Neural cell (in vitro differentiated cells): ENCODE measurements around the gene ITGA2B. TPM values are rescaled to one million over a fixed set of nuclear protein-coding genes. Genes with fewer than 3 reads are reported as not detected.

Experiments used
- H2AFZ ChIP-seq: fragments of 200-600, 300-800 bp; sonication (generic), shearing (Covaris generic); 2 replicates; pipeline ENCODE4 v1.6.0; 2014; ENCODE audit warnings: low read depth, mild to moderate bottlenecking, antibody characterized with exemption, low read length, moderate library complexity
- H3F3A ChIP-seq: fragments of 200-600 bp; shearing (Covaris generic); 2 replicates; pipeline ENCODE4 v1.6.1; 2016; ENCODE audit warnings: mild to moderate bottlenecking, moderate library complexity, mixed read lengths, antibody characterized with exemption, low read length; ENCODE audit not compliant: insufficient read depth, poor library complexity, severe bottlenecking
- H3K27ac ChIP-seq: fragments of 200-600, 300-800 bp; sonication (generic), shearing (Covaris generic); 2 replicates; pipeline ENCODE4 v1.5.1; 2014; ENCODE audit warnings: mild to moderate bottlenecking, low read length, moderate library complexity
- H3K27me3 ChIP-seq: fragments of 300-800, 200-600 bp; sonication (generic), shearing (Covaris generic); 2 replicates; pipeline ENCODE4 v1.6.0; 2014; ENCODE audit warnings: mild to moderate bottlenecking, low read depth, low read length, moderate library complexity; ENCODE audit not compliant: insufficient read depth
- H3K36me3 ChIP-seq: fragments of 300-800, 200-600 bp; sonication (generic), shearing (Covaris generic); 2 replicates; pipeline ENCODE4 v1.5.1; 2014; ENCODE audit warnings: mild to moderate bottlenecking, antibody characterized with exemption, low read length, moderate library complexity; ENCODE audit not compliant: insufficient read depth
- H3K4me2 ChIP-seq: fragments of 300-800, 200-600 bp; sonication (generic), shearing (Covaris generic); 2 replicates; pipeline ENCODE4 v1.6.0; 2014; ENCODE audit warnings: mild to moderate bottlenecking, low read length
- H3K4me3 ChIP-seq: fragments of 300-800, 200-600 bp; sonication (generic), shearing (Covaris generic); 2 replicates; pipeline ENCODE4 v1.5.1; 2014; ENCODE audit warnings: mild to moderate bottlenecking, low read length, moderate library complexity
- H3K79me2 ChIP-seq: fragments of 200-600 bp; shearing (Covaris generic); replicated peaks from 2 replicates; pipeline ENCODE4 v1.6.0; 2014; ENCODE audit warnings: mild to moderate bottlenecking, low read length, moderate library complexity; ENCODE audit not compliant: insufficient read depth
- H3K9ac ChIP-seq: fragments of 300-800, 200-600 bp; sonication (generic), shearing (Covaris generic); 2 replicates; pipeline ENCODE4 v1.6.1; 2016; ENCODE audit warnings: mild to moderate bottlenecking, low read length, mixed read lengths
- H3K9me2 ChIP-seq: fragments of 200-600 bp; shearing (Covaris generic); 2 replicates; pipeline ENCODE4 v1.6.1; 2016; ENCODE audit warnings: mild to moderate bottlenecking, low read length, mixed read lengths; ENCODE audit not compliant: insufficient read depth
- H3K9me3 ChIP-seq: fragments of 200-600, 300-800 bp; sonication (generic), shearing (Covaris generic); 2 replicates; pipeline ENCODE4 v1.6.1; 2016; ENCODE audit warnings: mild to moderate bottlenecking, mixed run types, low read length, moderate library complexity, mixed read lengths
- H4K20me1 ChIP-seq: fragments of 200-600 bp; shearing (Covaris generic); 2 replicates; pipeline ENCODE4 v1.6.1; 2016; ENCODE audit warnings: mild to moderate bottlenecking, mixed run types; ENCODE audit not compliant: insufficient read depth
- EP300 ChIP-seq: fragments of 450-650 bp; conservative IDR thresholded peaks from 2 replicates; pipeline ENCODE4 v1.6.1; 2014; ENCODE audit warnings: antibody characterized with exemption, mild to moderate bottlenecking, moderate library complexity; ENCODE audit not compliant: poor library complexity, severe bottlenecking
- EZH2 ChIP-seq: fragments of 200-600, 300-800 bp; shearing (Covaris generic), sonication (generic); IDR thresholded peaks from 2 replicates; pipeline ENCODE4 v1.6.1; 2014; ENCODE audit warnings: antibody characterized with exemption, low read length, borderline replicate concordance, mild to moderate bottlenecking; ENCODE audit not compliant: insufficient read depth, poor library complexity, severe bottlenecking
- MXI1 ChIP-seq: fragments of 450-650 bp; conservative IDR thresholded peaks from 2 replicates; pipeline ENCODE4 v1.6.1; 2014; ENCODE audit warnings: antibody characterized with exemption, mild to moderate bottlenecking; ENCODE audit not compliant: poor library complexity, severe bottlenecking
- POLR2AphosphoS5 ChIP-seq: IDR thresholded peaks from 2 replicates; pipeline ENCODE4 v1.6.1; 2012
- RAD21 ChIP-seq: fragments of 450-650 bp; conservative IDR thresholded peaks from 2 replicates; pipeline ENCODE4 v1.6.1; 2014; ENCODE audit warnings: antibody characterized with exemption, mild to moderate bottlenecking, moderate library complexity
- SMC3 ChIP-seq: fragments of 450-650 bp; conservative IDR thresholded peaks from 2 replicates; pipeline ENCODE4 v1.6.1; 2014; ENCODE audit warnings: antibody characterized with exemption, mild to moderate bottlenecking, moderate library complexity; ENCODE audit not compliant: poor library complexity
- TAF1 ChIP-seq: IDR thresholded peaks from 2 replicates; pipeline ENCODE4 v1.6.1; 2012; ENCODE audit warnings: low read depth
- polyA plus RNA-seq: library from polyadenylated mRNA; depleted of rRNA; stranded (reverse); fragments of >200 nt; gene quantifications from 2 replicates; pipeline ENCODE4 v1.2.3, GENCODE V29; 2014
- TF ChIP-seq, protein P1 (sequence below): IDR thresholded peaks from 2 replicates; pipeline ENCODE4 v1.6.1; 2012; ENCODE audit warnings: borderline replicate concordance
- TF ChIP-seq, protein P2 (sequence below): fragments of 450-650 bp; IDR thresholded peaks from 2 replicates; pipeline ENCODE4 v1.5.1; 2014; ENCODE audit warnings: antibody characterized with exemption, mild to moderate bottlenecking, moderate library complexity; ENCODE audit not compliant: poor library complexity, severe bottlenecking

ITGA2B gene
- polyA plus RNA-seq, 1 donor from 2014 or later, result 3.1 TPM

DNA sequence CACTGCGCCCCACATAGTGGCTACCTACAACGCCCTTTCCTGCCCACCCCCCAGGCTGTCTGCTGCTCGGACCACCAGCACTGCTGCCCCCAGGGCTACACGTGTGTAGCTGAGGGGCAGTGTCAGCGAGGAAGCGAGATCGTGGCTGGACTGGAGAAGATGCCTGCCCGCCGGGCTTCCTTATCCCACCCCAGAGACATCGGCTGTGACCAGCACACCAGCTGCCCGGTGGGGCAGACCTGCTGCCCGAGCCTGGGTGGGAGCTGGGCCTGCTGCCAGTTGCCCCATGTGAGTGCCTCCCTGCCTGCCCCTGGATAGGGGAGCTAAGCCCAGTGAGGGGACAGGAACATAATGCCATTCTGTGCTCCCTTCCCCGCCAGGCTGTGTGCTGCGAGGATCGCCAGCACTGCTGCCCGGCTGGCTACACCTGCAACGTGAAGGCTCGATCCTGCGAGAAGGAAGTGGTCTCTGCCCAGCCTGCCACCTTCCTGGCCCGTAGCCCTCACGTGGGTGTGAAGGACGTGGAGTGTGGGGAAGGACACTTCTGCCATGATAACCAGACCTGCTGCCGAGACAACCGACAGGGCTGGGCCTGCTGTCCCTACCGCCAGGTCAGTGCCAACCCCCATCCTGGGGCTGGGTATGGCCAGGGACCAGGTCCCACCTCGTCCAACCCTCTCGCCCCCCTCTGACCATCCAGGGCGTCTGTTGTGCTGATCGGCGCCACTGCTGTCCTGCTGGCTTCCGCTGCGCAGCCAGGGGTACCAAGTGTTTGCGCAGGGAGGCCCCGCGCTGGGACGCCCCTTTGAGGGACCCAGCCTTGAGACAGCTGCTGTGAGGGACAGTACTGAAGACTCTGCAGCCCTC lies 37.3 kb downstream of the ITGA2B start:
- Histone ChIP-seq H3K9me2 (no peaks in the 10 kb centered on the region), H3K27ac (no peak overlapping the region), H4K20me1 (peaks cover 15% of the 10 kb centered on the region), H3K36me3 (no peaks in the 10 kb centered on the region), H3K79me2 (no peaks in the 10 kb centered on the region), H3K9me3 (no peaks in the 10 kb centered on the region), H3K4me2 (no peak overlapping the region), H3K9ac (no peak overlapping the region), H2AFZ (no peak overlapping the region), H3F3A (no peaks in the 10 kb centered on the region), H3K27me3 (no peaks in the 10 kb centered on the region), H3K4me3 (no peak overlapping the region)
- no peak for TF ChIP-seq TAF1
- no peak for TF ChIP-seq RAD21
- no peak for TF ChIP-seq EZH2
- TF ChIP-seq, protein P1, sequence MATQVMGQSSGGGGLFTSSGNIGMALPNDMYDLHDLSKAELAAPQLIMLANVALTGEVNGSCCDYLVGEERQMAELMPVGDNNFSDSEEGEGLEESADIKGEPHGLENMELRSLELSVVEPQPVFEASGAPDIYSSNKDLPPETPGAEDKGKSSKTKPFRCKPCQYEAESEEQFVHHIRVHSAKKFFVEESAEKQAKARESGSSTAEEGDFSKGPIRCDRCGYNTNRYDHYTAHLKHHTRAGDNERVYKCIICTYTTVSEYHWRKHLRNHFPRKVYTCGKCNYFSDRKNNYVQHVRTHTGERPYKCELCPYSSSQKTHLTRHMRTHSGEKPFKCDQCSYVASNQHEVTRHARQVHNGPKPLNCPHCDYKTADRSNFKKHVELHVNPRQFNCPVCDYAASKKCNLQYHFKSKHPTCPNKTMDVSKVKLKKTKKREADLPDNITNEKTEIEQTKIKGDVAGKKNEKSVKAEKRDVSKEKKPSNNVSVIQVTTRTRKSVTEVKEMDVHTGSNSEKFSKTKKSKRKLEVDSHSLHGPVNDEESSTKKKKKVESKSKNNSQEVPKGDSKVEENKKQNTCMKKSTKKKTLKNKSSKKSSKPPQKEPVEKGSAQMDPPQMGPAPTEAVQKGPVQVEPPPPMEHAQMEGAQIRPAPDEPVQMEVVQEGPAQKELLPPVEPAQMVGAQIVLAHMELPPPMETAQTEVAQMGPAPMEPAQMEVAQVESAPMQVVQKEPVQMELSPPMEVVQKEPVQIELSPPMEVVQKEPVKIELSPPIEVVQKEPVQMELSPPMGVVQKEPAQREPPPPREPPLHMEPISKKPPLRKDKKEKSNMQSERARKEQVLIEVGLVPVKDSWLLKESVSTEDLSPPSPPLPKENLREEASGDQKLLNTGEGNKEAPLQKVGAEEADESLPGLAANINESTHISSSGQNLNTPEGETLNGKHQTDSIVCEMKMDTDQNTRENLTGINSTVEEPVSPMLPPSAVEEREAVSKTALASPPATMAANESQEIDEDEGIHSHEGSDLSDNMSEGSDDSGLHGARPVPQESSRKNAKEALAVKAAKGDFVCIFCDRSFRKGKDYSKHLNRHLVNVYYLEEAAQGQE, result no peak
- TF ChIP-seq, protein P2, sequence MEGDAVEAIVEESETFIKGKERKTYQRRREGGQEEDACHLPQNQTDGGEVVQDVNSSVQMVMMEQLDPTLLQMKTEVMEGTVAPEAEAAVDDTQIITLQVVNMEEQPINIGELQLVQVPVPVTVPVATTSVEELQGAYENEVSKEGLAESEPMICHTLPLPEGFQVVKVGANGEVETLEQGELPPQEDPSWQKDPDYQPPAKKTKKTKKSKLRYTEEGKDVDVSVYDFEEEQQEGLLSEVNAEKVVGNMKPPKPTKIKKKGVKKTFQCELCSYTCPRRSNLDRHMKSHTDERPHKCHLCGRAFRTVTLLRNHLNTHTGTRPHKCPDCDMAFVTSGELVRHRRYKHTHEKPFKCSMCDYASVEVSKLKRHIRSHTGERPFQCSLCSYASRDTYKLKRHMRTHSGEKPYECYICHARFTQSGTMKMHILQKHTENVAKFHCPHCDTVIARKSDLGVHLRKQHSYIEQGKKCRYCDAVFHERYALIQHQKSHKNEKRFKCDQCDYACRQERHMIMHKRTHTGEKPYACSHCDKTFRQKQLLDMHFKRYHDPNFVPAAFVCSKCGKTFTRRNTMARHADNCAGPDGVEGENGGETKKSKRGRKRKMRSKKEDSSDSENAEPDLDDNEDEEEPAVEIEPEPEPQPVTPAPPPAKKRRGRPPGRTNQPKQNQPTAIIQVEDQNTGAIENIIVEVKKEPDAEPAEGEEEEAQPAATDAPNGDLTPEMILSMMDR, result no peak
- no peak for TF ChIP-seq MXI1
- TF ChIP-seq POLR2AphosphoS5, result no peak
- no peak for TF ChIP-seq SMC3
- no peak for TF ChIP-seq EP300

DNA sequence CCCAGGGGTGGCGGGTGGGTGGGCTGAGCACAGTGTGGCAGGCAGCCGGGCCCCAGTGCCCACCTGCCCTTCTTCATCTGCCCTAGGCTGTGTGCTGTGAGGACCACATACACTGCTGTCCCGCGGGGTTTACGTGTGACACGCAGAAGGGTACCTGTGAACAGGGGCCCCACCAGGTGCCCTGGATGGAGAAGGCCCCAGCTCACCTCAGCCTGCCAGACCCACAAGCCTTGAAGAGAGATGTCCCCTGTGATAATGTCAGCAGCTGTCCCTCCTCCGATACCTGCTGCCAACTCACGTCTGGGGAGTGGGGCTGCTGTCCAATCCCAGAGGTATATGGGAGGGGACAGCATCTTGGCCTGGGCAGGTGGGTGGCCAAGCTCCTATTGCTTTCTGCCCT lies 38.0 kb downstream of the ITGA2B start:
- Histone ChIP-seq H3K9ac (no peak overlapping the region), H3K9me2 (no peaks in the 10 kb centered on the region), H3K27ac (no peak overlapping the region), H3K79me2 (no peaks in the 10 kb centered on the region), H3K36me3 (no peaks in the 10 kb centered on the region), H3K27me3 (no peaks in the 10 kb centered on the region), H3F3A (no peaks in the 10 kb centered on the region), H3K4me2 (no peak overlapping the region), H2AFZ (no peak overlapping the region), H3K4me3 (no peak overlapping the region), H4K20me1 (peaks cover 11% of the 10 kb centered on the region), H3K9me3 (no peaks in the 10 kb centered on the region)
- no peak for TF ChIP-seq EZH2
- no peak for TF ChIP-seq MXI1
- no peak for TF ChIP-seq POLR2AphosphoS5
- TF ChIP-seq, protein P2, result no peak
- TF ChIP-seq RAD21, result no peak
- TF ChIP-seq SMC3, result no peak
- no peak for TF ChIP-seq EP300
- TF ChIP-seq, protein P1, result no peak
- no peak for TF ChIP-seq TAF1
